Activated effector memory CD4-positive, alpha-beta T cell treated with anti-CD3 and anti-CD28 coated beads, Interleukin-2, amount 50 U/mL, for 16 hours (primary cell): Measurements from ENCODE around the gene RAI14.
"Not testable (repeated sequence)": the region's sequence is repeated elsewhere in the genome, so short reads cannot be mapped to it uniquely, and the experiment has no call there.

ENCODE experiments used
- DNase-seq: peaks from one replicate; pipeline ENCODE4 v3.0.0-alpha.2; 2020

Gene RAI14

DNA sequence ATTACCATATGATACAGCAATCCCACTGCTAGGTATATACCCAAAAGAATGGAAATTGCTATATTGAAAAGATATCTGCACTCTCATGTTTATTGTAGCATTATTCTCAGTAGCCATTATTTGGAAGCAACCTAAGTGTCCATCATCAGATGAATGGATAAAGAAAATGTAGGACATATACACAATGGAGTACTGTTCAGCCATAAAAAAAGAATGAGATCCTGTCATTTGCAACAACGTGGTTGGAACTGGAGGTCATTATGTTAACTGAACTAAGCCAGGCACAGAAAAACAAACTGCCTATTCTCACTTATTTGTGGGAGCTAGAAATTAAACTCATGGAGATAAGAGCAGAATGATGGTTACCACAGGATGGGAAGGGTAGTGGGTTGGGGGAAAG lies 119.8 kb downstream of the RAI14 start:
- no peak for DNase-seq

DNA sequence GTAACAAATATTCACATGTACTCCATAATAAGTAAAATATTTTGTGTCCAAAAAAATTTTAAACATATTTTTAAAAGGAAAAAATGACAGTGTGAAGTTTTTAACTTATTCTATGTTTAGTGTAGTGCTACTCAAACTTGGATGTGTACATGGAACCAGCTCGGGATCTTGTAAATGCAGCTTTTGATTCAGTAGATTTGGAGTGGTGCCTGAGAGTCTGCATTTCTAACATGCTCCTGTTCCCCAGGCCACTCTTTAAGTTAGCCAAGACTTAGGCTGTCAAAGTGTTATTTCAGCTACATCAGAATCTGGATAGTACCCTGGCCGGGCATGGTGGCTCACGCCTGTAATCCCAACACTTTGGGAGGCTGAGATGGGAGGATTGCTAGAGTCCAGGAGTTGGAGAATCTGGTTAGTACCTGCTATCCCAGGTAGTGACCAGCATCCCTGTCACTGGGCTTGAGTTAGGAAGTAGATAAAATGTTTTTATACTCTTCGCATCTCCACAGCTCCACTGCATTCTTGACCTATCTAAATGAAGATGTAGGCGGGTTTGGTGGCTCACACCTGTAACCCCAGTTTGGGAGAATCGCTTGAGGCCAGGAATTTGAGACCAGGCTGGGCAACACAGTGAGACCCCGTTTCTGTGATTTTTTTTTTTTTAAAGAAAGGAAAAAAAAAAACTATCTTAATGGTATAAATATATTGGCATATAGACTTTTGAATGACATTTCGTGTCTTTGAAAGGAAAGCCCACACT lies 122.1 kb downstream of the RAI14 start:
- DNase-seq = no peak

DNA sequence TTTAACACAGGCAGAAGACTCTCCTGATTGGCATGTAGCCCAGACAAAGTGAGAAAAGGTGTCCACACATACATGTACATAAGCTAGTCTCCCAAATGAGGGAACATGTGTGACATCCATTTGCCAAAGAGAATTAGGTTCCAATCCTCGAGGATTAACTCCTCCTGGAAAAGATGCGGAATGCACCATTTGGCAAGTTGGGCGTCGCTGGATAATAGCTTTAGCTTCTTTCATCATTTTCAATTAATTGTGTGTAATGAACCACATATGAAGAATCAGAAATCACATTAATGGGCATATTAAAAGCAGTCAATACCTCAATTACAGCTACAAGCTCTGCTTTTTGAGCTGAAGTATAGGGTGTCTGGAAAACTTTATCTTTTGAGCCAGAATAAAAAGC lies 127.8 kb downstream of the RAI14 start:
- DNase-seq = not testable (repeated sequence)

DNA sequence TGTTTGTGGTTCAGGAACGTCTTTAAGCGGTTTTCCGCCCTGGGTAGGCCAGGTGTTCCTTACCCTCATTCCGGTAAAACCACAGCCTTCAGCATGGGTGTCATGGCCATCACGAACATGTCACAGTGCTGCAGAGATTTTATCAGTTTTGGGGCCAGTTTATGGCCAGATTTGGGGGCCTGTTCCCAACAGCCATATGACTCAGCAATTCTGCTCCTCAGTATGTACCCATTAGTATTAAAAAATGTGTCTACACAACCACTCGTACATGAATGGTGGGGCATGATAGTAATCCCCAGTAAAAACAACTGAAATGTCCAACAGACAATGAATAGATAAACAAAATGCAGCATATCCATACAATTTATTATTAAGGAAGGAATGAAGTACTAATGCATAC lies 130.9 kb downstream of the RAI14 start:
- DNase-seq = no peak

DNA sequence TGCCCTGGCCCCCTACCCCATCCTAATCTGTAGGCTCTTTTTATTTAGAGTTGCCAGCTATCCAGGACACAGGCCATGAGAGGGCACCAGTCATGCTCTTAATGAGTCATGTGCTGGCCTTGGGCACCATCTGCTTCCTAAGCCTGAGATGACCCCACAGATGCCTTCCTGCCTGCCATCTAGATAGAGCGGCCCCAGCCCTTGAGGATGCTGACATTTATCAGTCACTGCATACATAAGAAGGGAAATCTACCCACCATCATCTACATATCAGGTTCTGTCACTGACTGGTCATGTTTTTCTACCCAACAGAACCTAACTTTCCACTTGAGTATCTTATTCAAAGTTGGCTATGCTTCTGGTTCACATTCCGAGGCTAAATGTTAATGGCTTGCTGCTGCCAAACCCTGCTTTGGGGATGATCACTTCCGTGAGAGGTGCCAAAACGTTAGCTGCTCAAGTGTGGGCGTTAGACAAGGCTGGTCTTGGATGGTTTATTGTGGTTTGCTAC lies 132.9 kb downstream of the RAI14 start:
- no peak for DNase-seq

DNA sequence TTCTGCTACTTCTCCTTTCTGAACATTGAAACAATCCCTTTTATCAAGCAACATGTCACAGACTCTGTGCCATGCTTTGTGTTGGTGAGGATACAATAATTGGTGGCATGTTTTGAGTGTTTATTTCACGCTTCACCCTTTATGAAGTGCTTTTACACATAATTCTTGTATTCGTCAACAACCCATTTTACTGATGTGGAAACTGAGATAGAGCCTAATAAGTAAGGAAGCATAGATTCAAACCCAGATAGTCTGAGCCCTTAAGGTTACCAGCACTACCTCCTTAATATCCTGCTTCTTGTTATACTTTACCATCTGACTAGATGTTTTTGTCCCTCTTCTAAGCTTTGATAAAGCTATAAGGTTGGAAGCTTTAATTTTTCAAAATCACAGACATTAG lies 133.5 kb downstream of the RAI14 start:
- no peak for DNase-seq

DNA sequence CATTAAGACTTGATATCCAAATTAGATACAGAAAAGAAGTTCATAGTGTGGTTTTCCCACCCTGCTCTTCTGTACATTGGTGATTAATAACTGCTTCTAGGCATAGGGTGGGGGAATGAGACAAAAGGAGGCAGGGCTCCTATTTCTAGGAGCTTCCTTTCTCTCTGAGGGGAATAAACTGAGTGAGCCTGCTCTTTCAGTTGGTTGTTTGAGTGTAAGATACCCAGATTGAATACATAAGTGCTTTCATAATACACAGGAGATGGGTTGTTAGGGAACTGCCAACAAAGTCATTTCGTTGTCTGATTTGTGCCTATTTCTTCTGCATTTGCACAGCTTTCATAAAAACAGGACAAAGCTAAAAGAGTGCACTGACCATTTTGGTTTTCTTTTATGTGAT lies 133.9 kb downstream of the RAI14 start:
- no peak for DNase-seq

DNA sequence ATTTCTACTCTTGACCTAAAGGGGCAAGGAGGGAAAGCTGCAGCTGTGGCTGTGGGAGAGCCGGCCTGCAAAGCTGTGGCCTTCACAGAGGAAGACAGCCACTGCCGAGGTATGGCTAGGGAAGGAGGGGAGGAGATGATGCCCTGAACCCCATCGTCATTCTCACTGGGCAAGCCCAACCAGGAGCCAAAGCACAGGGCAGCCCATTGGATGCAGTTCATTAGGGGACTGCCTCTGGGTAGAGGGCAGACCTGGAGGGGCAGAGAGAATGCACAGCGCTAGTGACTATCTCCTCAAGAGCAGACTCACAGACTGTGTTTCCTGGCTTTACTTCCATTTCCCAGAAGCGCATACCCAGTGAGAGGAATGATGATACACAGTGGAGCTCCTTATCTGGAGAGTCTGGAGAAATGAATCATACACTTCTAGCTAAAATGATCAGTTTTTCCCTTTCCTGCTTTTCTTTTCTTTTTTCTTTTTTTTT lies 135.7 kb downstream of the RAI14 start:
- DNase-seq = no peak

DNA sequence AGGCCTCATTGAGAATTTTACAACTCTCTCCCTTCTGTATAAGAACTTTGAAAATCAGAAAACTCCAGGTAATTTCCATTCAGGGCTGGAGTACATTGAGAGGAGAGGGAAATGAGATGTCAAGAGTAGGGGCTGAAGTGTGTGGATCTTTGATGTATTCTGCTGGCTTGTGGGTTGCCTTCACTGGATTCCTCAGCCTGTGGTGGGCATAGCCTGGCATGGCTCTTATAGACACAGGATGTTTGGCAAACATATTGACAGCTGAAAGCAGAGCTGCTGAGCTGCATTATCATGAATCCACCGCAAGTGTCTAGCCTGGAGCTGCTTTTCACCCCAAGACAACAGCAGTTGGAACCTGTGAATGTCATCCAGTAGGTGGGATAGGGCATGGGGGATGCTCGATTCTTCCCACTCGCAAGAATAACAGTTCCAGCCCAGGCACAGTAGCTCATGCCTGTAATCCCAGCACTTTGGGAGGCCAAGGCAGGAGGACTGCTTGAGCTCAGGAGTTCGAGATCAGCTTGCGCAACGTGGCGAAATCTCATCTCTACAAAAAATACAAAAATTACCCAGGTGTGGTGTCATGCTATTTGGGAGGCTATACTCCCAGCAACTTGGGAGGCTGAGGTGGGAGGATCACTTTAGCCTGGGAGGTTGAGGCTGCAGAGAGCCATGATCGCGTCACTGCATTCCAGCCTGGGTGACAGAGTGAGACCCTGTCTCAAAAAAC lies 146.9 kb downstream of the RAI14 start:
- no peak for DNase-seq

DNA sequence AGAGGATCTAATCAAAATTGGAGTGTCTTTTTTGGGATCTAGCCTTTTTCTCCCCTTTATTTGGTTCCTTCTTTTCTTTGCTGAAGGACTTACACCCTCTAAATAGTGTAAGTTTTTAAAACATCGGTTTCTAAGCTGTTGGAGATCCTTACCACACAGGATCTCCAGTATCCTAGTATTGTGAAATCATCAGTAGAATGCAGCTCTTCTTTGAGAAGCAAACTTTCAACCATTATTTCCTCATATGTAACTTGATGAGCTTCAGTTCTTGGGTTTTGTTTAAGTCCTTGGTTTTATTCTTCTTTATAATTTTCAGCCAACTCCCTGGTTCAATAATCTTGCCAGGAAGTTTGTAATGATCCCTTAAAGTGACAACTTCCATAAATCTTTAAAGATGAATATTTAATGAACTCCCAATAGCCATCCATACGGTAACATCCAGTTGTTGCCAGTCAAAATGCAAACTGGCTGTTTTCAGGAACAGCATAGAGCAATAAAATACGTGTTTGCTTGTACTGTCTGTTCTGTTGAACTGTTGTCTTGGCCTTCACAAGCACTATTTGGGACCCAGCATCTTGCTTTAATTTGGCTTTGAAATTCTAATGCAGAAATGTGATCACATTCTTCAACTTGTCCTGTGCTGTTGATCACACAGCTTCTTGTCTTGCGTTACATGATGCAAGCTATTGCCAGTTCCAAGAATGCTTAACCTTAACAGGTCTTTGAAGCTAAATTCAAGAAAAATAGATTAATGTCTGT lies 148.0 kb downstream of the RAI14 start:
- no peak for DNase-seq

DNA sequence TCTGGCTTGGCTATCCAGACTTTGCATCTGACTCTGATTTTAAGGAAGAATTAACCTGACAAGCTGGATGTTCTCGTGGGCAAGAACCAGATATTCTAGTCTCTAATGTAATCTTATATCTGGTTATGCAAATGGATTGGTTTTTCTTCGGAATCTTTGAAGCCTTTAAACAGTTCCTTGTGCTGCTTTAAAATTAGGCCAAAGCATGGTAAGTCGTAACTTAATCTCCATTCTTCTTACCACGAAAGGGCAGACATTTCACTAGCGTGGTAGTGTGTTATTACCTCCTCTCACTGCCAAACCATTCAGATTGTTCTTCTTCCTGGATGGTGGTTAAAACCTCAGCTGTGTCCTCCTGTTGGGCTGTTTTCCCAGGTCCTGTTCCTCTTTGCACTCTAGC lies 148.8 kb downstream of the RAI14 start:
- no peak for DNase-seq

DNA sequence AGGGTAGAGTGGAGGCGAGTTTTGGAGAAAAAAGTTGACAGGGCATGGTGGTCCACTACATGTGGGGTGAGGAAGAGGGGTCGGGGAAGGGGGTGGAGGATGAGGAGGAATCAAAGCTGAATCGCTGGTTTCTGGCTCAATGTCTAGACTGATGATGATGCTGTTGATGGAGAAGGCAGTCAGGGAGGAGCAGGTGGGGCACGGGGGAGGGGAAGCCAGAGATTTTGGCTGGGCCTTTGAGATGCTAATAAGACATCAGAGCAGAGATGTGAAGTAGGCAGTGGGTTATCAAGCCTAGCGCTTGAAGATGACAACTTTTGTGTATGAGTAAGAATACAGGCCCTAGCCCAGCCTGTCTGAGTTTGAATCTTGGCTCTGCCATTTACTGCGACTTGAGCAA lies 150.4 kb downstream of the RAI14 start:
- no peak for DNase-seq

DNA sequence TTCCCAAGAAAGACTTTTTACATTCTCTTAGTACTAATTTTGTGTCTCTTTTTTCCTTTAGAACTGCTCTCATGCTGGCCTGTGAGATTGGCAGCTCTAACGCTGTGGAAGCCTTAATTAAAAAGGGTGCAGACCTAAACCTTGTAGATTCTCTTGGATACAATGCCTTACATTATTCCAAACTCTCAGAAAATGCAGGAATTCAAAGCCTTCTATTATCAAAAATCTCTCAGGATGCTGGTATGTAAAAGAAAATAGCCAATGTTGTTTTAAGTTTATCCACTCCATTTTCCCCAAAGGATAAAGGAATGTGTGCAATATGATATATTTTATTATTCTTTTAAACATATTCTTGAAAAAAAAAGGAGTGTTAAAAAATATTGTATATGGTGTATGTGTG lies 155.6 kb downstream of the RAI14 start:
- DNase-seq = no peak

DNA sequence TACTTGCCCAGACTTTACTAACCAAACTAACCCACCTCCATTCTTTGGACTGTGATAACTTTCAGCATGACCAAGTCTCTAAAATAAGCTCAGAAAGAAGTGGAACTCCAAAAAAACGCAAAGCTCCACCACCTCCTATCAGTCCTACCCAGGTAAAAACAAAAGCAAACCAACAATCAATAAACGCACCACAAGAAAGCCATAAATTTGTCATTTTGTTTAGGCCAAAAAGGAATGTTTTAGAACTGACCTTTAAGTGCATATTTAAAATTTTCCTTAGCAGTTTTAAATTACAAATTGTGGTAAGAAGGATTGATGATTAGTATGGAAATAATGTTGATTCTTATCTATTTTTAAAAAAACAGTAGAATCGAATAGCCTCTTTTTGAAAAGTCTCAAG lies 157.4 kb downstream of the RAI14 start:
- no peak for DNase-seq

DNA sequence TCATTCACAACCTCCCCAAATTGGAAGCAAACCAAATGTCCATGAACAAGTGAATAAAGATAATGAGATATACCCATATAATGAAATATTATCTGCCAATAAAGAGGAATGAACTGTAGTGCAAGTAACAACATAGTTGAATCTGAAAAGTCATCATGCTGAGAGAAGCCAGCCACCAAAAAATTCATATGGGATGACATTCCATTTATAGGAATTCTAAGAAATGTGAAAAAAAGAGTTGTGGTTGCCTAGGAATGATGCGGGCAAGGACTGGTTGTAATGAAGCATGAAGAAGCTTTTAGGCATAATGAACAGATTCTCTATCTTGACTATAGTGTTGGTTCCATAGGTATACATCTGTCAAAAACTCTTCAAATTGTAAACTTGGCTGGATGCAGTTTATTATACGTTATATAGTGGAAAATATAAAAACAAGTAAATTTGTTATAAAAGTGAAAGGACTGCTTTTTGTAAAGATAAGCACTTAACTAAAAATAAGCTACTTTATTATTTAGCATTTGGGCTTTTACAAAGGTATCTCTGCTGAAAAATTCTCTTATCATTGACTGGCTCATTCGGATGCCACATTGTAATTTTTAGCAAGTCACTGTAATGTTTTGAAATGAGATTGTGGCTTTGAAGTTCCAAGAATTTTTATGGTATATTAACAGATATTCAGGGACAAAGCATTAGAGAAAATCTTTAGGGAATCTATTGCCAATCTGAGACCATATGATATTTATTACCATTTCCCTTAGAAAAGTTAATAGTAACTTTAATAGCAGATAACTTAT lies 161.6 kb downstream of the RAI14 start:
- DNase-seq = no peak

DNA sequence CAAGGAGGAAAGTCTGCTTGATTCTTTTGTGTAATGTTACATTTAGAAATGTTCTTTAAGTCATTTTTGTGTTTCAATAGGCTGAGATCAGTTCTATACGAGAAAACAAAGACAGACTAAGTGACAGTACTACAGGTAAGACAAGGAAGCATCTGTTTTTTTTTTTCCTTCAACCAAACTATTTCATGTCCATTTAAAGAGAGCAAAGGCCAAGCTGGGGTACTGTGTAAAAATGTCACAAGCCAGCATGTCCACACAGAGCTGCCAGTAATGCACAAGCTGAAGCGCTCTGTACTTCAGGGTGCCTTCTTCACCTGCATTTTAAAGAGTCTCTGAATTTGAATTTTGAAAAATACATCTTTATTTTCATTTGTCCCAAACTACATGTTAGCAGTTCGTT lies 162.6 kb downstream of the RAI14 start:
- no peak for DNase-seq

DNA sequence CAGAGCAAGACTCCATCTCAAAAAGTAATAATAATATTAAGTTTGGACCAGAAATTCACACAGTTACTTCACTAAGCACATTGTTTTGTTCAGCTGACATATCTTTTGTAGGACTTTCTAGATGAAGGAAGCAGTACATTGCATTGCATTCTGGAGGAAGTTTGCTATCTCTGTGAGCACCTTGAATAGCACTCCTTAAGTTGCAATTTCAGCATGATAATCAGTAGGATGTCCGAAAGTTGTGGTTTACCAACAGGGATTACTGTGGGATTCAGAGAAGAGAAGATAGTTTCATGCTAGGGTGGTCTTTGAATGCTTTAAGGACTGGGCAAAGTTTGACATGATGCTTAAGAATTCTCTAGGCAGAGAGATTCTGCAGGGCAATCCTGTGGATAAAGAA lies 164.5 kb downstream of the RAI14 start:
- no peak for DNase-seq

DNA sequence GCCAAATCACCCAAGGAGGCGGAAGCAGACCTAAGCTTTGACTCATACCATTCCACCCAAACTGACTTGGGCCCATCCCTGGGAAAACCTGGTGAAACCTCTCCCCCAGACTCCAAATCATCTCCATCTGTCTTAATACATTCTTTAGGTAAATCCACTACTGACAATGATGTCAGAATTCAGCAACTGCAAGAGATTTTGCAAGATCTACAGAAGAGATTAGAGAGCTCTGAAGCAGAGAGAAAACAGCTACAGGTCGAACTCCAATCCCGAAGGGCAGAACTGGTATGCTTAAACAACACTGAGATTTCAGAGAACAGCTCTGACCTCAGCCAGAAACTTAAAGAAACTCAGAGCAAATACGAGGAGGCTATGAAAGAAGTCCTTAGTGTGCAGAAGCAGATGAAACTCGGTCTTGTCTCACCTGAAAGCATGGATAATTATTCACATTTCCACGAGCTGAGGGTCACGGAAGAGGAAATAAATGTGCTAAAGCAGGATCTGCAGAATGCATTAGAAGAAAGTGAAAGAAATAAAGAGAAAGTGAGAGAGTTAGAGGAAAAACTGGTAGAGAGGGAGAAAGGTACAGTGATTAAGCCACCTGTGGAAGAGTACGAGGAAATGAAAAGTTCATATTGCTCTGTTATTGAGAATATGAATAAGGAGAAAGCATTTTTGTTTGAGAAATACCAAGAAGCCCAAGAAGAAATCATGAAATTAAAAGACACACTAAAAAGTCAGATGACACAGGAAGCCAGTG lies 167.0 kb downstream of the RAI14 start:
- DNase-seq = no peak

DNA sequence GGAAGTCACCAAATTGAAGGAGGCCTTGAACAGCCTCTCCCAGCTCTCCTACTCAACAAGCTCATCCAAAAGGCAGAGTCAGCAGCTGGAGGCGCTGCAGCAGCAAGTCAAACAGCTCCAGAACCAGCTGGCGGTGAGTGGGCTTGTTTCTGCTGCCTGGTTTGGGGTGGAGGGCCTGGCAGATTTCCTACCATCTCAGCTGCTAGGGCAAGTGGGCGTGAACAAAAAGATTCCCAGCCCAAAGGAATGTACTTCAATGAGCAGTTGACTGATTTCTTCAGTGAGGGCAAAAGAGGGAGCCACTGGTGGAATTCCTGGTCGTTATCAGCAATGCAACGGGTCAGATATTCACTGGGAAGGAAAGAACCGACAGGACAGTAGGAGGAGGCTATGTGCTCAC lies 170.2 kb downstream of the RAI14 start:
- no peak for DNase-seq

DNA sequence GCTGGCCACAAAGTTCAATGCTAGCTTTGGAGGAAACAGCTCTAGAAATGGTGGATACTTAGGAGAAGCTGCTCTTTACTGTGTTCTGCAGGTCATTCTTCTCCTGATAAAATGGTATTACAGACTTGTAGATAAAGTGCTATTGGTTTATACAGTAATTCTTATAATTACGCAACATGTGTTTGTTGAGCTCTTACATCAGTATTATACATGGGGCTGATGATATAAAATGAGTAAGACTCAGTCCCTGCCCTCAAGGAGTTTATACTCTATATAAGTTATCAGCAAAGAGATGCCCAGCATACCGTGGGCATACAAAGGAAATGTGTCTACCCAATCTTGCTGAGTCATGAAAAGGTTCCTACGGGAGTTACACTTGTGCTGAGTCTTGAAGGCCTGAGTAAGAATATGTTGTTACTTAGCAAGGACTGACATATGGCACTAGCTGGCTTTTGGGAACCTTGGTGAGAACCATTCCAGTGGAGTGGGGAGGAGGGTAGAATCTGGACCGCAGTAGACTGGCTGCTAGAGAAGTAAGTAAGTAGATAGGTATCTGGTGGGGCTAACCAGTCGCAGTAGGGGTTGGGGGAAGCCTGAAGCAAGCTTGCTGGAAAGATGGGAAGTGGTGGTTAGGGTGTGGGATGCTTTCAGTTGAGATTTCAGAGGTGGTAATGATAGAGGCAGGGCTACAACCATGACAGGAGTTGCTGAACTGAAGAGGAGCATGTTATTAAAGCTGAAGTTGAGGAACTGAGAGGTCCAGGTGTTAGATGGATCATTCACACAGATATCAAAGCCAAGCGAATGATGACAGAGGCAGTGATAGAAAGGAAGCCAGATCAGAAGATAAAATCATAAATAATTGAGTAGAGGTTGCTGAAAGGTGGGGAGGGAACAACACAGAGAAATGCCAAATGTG lies 171.7 kb downstream of the RAI14 start:
- DNase-seq = no peak

DNA sequence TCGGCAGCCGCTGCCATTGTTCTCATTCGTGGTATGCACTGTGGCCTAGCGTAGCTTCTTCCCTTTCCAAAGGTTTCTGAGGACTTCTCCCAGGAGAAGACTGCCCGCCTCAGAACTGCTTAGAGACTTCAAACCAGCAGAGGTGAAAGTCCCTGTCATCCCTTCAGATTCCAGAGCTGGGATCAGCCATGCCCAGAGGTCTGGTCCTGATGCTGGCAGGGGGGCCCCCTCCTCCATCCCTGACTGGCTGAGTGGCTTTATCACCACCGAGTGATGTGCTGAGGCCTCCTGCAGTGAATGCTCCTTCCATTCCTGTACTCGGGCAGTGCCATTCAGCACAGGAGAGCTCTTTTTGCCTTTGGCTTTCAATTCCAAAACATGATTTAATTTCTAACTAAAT lies 174.7 kb downstream of the RAI14 start:
- not testable (repeated sequence) for DNase-seq
